K562 (cell line): ENCODE measurements around the gene INHBE. TPM values are rescaled to one million over a fixed set of nuclear protein-coding genes. Genes with fewer than 3 reads are reported as not detected.
A peak's percentile ranks its signal among the peaks of the same experiment; 100 is the strongest.

Experiments
- ATAC-seq: fragments of 200-7000 bp; cut with Tn5 transposase; 3 replicates; pipeline ENCODE4 v1.9.1; 2020; ENCODE audit warnings: moderate library complexity
- BruUV-seq: library from RNA; stranded (reverse); fragments of 400-500 nt; replicated peaks from 2 replicates; lab custom pipeline; 2021; lab: Mats Ljungman, UMichigan
- CTCF ChIA-PET: fragments of 300-600 bp; formaldehyde crosslinking; extraction: SDS; loops from one replicate; lab custom pipeline; 2021; ENCODE audit warnings: low intra/inter-chr PET ratio; lab: Yijun Ruan, JAX
- POLR2A ChIA-PET: fragments of 300-600, 350-650 bp; sonication (Branson Sonifier 250); formaldehyde crosslinking; extraction: SDS; loops from one replicate; lab custom pipeline; 2021; ENCODE audit warnings: antibody characterized with exemption, inconsistent platforms; lab: Yijun Ruan, JAX
- DNase-seq, 4 experiments: peaks; one replicate each; pipeline versions ENCODE4 v3.0.0 to v3.0.0-alpha.2; 2011 to 2018; ENCODE audit warnings: low spot score in 3 of 4, mixed read lengths in 3 of 4; ENCODE audit errors: extremely low read depth in 1 of 4
- FAIRE-seq: peaks from 2 replicates; lab custom pipeline; 2011; peaks lifted over from hg19 to GRCh38; lab: Jason Lieb, UNC
- H2AFZ ChIP-seq: 2 replicates; pipeline ENCODE4 v1.6.0; 2011; ENCODE audit warnings: low read depth, low read length, control low read depth, inconsistent platforms
- H3K27ac ChIP-seq: fragments of 200-600 bp; 3 replicates; pipeline ENCODE4 v1.8.0; 2011; ENCODE audit warnings: low read depth, mild to moderate bottlenecking, control low read depth, inconsistent platforms, low read length, moderate library complexity, mixed read lengths; ENCODE audit errors: extremely low read depth
- H3K27me3 ChIP-seq, 2 experiments: fragments of 300-600 bp in 1 of 2; 2 replicates in 1 of 2; 3 replicates in 1 of 2; pipeline versions ENCODE4 v1.6.0 to v1.8.0; 2011; ENCODE audit warnings: inconsistent platforms in 2 of 2, low read length in 2 of 2, mild to moderate bottlenecking in 1 of 2, mixed read lengths in 1 of 2, moderate library complexity in 1 of 2; ENCODE audit not compliant: control insufficient read depth in 2 of 2, insufficient read depth in 2 of 2
- H3K36me3 ChIP-seq: fragments of 300-600 bp; 3 replicates; pipeline ENCODE4 v1.8.0; 2011; ENCODE audit warnings: mild to moderate bottlenecking, low read length, inconsistent platforms; ENCODE audit not compliant: control insufficient read depth, insufficient read depth
- H3K4me1 ChIP-seq, 2 experiments: fragments of 200-600 bp in 1 of 2; replicated peaks in 1 of 2; 2 replicates in 1 of 2; 3 replicates in 1 of 2; pipeline versions ENCODE4 v1.5.1 to v1.8.0; 2011; ENCODE audit warnings: inconsistent platforms in 2 of 2, low read length in 2 of 2, mild to moderate bottlenecking in 1 of 2, mixed read lengths in 1 of 2, moderate library complexity in 1 of 2; ENCODE audit not compliant: control insufficient read depth in 2 of 2, insufficient read depth in 2 of 2
- H3K4me2 ChIP-seq: 2 replicates; pipeline ENCODE4 v1.6.1; 2011; ENCODE audit warnings: low read length, control low read depth, inconsistent platforms, mixed read lengths; ENCODE audit not compliant: insufficient read depth
- H3K4me3 ChIP-seq: fragments of 200-600 bp; sonication (generic), shearing (Covaris generic); 2 replicates; pipeline ENCODE4 v1.5.1; 2016; ENCODE audit warnings: control low read depth, inconsistent platforms
- H3K79me2 ChIP-seq: fragments of 200-600 bp; 3 replicates; pipeline ENCODE4 v1.8.0; 2011; ENCODE audit warnings: low read length, inconsistent platforms; ENCODE audit not compliant: control insufficient read depth, insufficient read depth
- H3K9ac ChIP-seq, 2 experiments: 2 replicates each; pipeline versions ENCODE4 v1.6.0 to v1.6.1; 2011; ENCODE audit warnings: low read depth in 2 of 2, low read length in 2 of 2, control low read depth in 1 of 2, inconsistent platforms in 1 of 2, mild to moderate bottlenecking in 1 of 2, mixed read lengths in 1 of 2; ENCODE audit not compliant: insufficient read depth in 1 of 2
- H3K9me1 ChIP-seq: one replicate; pipeline ENCODE4 v1.6.0; 2011; ENCODE audit warnings: inconsistent platforms, mild to moderate bottlenecking, low read length, moderate library complexity; ENCODE audit not compliant: control insufficient read depth, insufficient read depth
- H3K9me3 ChIP-seq: replicated peaks from 2 replicates; pipeline ENCODE4 v1.5.1; 2011; ENCODE audit warnings: low read depth, low read length, inconsistent platforms; ENCODE audit not compliant: control insufficient read depth, insufficient read depth
- H4K20me1 ChIP-seq: replicated peaks from 2 replicates; pipeline ENCODE4 v1.6.1; 2011; ENCODE audit warnings: low read length, inconsistent platforms, mixed read lengths; ENCODE audit not compliant: control insufficient read depth, insufficient read depth
- EGR1 ChIP-seq: fragments of 450-650 bp; conservative IDR thresholded peaks from 2 replicates; pipeline ENCODE4 v1.6.1; 2017; ENCODE audit warnings: mild to moderate bottlenecking
- FOS ChIP-seq: IDR thresholded peaks from 3 replicates; pipeline ENCODE4 v1.6.1; 2011; ENCODE audit not compliant: insufficient read length; ENCODE audit errors: extremely low read depth
- WGBS: fragments of 100-300 bp; shearing (Covaris generic); methylation state at CpG from one replicate; pipeline ENCODE4 v1.1.6; 2016; ENCODE audit warnings: low coverage, mixed read lengths; ENCODE audit not compliant: insufficient coverage; ENCODE audit errors: missing lambda C conversion rate; 5-methylcytosine and 5-hydroxymethylcytosine counted together
- in situ Hi-C: fragments of 300-500 bp; cut with MboI; formaldehyde crosslinking; loops from 4 replicates; pipeline ENCODE4 v1.15.0; 2018; ENCODE audit warnings: inconsistent platforms, mixed read lengths
- intact Hi-C: fragments of 100-400 bp; cut with micrococcal nuclease; formaldehyde crosslinking; loops from 2 replicates; pipeline ENCODE4 v1.14.2; 2022
- polyA plus RNA-seq, 8 experiments: library from polyadenylated mRNA; depleted of rRNA in 4 of 8; stranded (reverse) in 5 of 8; unstranded in 3 of 8; fragments of >200 nt; fragmentation: Nextera tagmentation in 2 of 8; fragmentation: Illumina TruSeq in 1 of 8; extraction: Ambion mirVana in 2 of 8; extraction: Trizol in 1 of 8; gene quantifications; 2 replicates each; pipeline versions ENCODE4 v1.2.1 to v1.2.3, GENCODE V29; 2011 to 2014; ENCODE audit warnings: inconsistent platforms in 1 of 8, missing spikeins in 1 of 8
- total RNA-seq, 7 experiments: library from RNA; depleted of rRNA in 6 of 7; stranded (reverse); fragments of >200 nt in 6 of 7; fragmentation: Illumina TruSeq in 2 of 7; extraction: Trizol in 2 of 7; gene quantifications; 2 replicates each; pipeline versions ENCODE4 v1.2.1 to v1.2.3, GENCODE V29; 2011 to 2021; ENCODE audit warnings: low replicate concordance in 1 of 7
- TF ChIP-seq, protein P1 (sequence below): fragments of 250-450 bp; sonication (Bioruptor Pico); IDR thresholded peaks from 2 replicates; pipeline ENCODE4 v1.5.0; 2021; ENCODE audit warnings: mild to moderate bottlenecking, borderline replicate concordance
- TF ChIP-seq, protein P2 (sequence below): sonication (generic); formaldehyde crosslinking; IDR thresholded peaks from 2 replicates; pipeline ENCODE4 v1.8.1; 2023; ENCODE audit warnings: mild to moderate bottlenecking, missing genetic modification reagents
- TF ChIP-seq, protein P3 (sequence below), 3 experiments: fragments of 200-800 bp in 1 of 3; sonication (Bioruptor generic) in 1 of 3; sonication (generic) in 1 of 3; formaldehyde crosslinking in 1 of 3; IDR thresholded peaks; 2 replicates each; pipeline versions ENCODE4 v1.6.1 to v1.8.0; 2016 to 2022; ENCODE audit warnings: mild to moderate bottlenecking in 2 of 3, missing compliant biosample characterization in 2 of 3, missing genetic modification characterization in 2 of 3, missing genetic modification reagents in 1 of 3

INHBE gene
- total and polyA plus RNA-seq, 9 of the 15 experiments (the other 6 are each of a cell fraction or from before 2014, with no cell fraction given) = 0.94 to 9.9 (median 7.3) TPM

DNA sequence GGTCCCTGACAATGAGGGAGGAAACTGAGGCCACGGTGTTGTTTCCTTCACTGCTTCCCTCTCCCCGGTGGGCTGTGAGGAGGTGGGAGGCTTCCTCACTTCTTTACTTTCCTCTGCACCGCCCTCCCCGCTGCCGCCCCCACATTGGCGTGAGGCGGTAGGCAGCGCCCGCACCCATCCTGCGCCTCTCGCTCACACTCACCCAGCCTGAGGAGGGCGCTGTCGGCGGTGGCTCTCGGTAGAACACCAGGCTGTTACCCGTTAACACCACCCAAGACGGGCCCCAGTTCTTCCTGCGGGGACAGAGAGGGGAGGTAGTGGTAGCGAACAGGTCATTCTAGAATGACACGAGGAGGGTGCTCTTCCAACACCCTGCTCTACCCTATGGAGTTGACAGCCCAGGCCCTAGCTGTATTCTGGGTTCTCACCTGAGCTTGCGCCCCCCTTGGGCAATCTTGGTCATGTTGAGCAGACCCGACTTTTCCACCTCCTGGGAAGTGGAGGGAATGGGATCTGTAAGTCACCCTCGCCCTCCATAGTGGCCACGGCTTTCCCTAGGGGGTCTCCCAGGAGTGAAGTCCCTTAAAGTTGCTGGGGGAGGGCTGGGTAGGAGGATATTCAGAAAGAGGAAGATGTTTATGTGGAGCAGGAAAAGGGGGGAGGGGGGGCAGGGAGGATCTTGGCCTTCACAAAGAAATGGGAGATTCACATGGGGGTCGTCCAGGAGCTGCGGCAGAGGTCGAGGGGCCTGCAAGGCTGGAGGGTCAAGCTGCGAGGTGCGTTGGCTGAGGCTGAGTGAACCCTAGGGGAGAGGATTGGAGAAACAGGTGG lies 21.3 kb downstream of the INHBE start:
- H3K27me3 ChIP-seq = peaks cover 0 to 4% of the 10 kb centered on the region in 2 experiments; a peak in 1 of 5 replicates
- 0 out of 2 replicates have a peak, but pooled peaks have one; percentile 8 for TF ChIP-seq EGR1
- TF ChIP-seq, protein P1, sequence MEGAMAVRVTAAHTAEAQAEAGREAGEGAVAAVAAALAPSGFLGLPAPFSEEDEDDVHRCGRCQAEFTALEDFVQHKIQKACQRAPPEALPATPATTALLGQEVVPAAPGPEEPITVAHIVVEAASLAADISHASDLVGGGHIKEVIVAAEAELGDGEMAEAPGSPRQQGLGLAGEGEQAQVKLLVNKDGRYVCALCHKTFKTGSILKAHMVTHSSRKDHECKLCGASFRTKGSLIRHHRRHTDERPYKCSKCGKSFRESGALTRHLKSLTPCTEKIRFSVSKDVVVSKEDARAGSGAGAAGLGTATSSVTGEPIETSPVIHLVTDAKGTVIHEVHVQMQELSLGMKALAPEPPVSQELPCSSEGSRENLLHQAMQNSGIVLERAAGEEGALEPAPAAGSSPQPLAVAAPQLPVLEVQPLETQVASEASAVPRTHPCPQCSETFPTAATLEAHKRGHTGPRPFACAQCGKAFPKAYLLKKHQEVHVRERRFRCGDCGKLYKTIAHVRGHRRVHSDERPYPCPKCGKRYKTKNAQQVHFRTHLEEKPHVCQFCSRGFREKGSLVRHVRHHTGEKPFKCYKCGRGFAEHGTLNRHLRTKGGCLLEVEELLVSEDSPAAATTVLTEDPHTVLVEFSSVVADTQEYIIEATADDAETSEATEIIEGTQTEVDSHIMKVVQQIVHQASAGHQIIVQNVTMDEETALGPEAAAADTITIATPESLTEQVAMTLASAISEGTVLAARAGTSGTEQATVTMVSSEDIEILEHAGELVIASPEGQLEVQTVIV (CRISPR knock-in tag) = no peak
- TF ChIP-seq FOS = no peak
- TF ChIP-seq, protein P2, sequence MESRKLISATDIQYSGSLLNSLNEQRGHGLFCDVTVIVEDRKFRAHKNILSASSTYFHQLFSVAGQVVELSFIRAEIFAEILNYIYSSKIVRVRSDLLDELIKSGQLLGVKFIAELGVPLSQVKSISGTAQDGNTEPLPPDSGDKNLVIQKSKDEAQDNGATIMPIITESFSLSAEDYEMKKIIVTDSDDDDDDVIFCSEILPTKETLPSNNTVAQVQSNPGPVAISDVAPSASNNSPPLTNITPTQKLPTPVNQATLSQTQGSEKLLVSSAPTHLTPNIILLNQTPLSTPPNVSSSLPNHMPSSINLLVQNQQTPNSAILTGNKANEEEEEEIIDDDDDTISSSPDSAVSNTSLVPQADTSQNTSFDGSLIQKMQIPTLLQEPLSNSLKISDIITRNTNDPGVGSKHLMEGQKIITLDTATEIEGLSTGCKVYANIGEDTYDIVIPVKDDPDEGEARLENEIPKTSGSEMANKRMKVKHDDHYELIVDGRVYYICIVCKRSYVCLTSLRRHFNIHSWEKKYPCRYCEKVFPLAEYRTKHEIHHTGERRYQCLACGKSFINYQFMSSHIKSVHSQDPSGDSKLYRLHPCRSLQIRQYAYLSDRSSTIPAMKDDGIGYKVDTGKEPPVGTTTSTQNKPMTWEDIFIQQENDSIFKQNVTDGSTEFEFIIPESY (CRISPR knock-in tag) = peak; percentile 41; the same call in 1 of the 2 replicates
- TF ChIP-seq, protein P3, sequence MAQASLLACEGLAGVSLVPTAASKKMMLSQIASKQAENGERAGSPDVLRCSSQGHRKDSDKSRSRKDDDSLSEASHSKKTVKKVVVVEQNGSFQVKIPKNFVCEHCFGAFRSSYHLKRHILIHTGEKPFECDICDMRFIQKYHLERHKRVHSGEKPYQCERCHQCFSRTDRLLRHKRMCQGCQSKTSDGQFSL (CRISPR knock-in tag; IDR thresholded peaks at IDR 0.05) = peak; percentile 25; the same call in 1 of the 2 replicates
- TF ChIP-seq, protein P3 (tag; IDR thresholded peaks at IDR 0.05) = no peak
- H3K4me3 ChIP-seq = no peak overlapping the region
- no peaks in the 10 kb centered on the region for H4K20me1 ChIP-seq
- in situ Hi-C loops (no loop called here), intact Hi-C loops (no loop called here)
- H3K36me3 ChIP-seq = no peaks in the 10 kb centered on the region
- DNase-seq (no peak), ATAC-seq (no peak), FAIRE-seq (no peak)
- peaks cover 39 to 51% of the 10 kb centered on the region in 2 experiments for H3K4me1 ChIP-seq
- H2AFZ ChIP-seq = 0 out of 2 replicates have a peak overlapping the region, but pooled peaks have one; percentile 93
- no peak overlapping the region for H3K9ac ChIP-seq
- H3K79me2 ChIP-seq = no peaks in the 10 kb centered on the region
- POLR2A ChIA-PET = interaction anchor here (1.0 kb wide), 2 partner anchors 42 to 52 kb away, joined by 3 read pairs; no protein-coding TSS in a partner anchor
- no peaks in the 10 kb centered on the region for H3K9me1 ChIP-seq
- no peak overlapping the region for H3K27ac ChIP-seq
- WGBS = 92% methylated on average over 18 of the region's 29 CpGs
- no TSS peak for BruUV-seq
- H3K4me2 ChIP-seq = no peak overlapping the region
- CTCF ChIA-PET = no interaction called here
- no peaks in the 10 kb centered on the region for H3K9me3 ChIP-seq
